ACC112 (cell line): ENCODE measurements around the gene IL12RB2.
"Not testable (repeated sequence)": the region's sequence is repeated elsewhere in the genome, so short reads cannot be mapped to it uniquely, and the experiment has no call there.

Source experiments
- H2AFZ ChIP-seq: fragments of 200-600 bp; sonication (generic); one replicate; pipeline ENCODE4 v1.6.0; 2017; ENCODE audit warnings: antibody characterized with exemption, low read length; ENCODE audit not compliant: unreplicated experiment
- H3K27ac ChIP-seq: fragments of 200-600 bp; sonication (generic); 2 replicates; pipeline ENCODE4 v1.5.1; 2014; ENCODE audit warnings: low read depth, mild to moderate bottlenecking, antibody characterized with exemption, low read length, moderate library complexity
- H3K27me3 ChIP-seq: fragments of 200-600 bp; sonication (generic); 2 replicates; pipeline ENCODE4 v1.6.1; 2014; ENCODE audit warnings: mild to moderate bottlenecking, antibody characterized with exemption, low read length, moderate library complexity, mixed read lengths; ENCODE audit not compliant: insufficient read depth
- H3K36me3 ChIP-seq: fragments of 200-600 bp; sonication (generic); 2 replicates; pipeline ENCODE4 v1.6.1; 2016; ENCODE audit warnings: mild to moderate bottlenecking, antibody characterized with exemption, low read length, moderate library complexity, mixed read lengths; ENCODE audit not compliant: insufficient read depth
- H3K4me1 ChIP-seq: fragments of 200-600 bp; sonication (generic); one replicate; pipeline ENCODE4 v1.6.1; 2016; ENCODE audit warnings: low read length, mixed read lengths; ENCODE audit not compliant: insufficient read depth, unreplicated experiment, control insufficient read depth
- H3K4me3 ChIP-seq: fragments of 200-600 bp; sonication (generic); 2 replicates; pipeline ENCODE4 v1.5.1; 2014; ENCODE audit warnings: mild to moderate bottlenecking, low read depth, low read length
- H3K79me2 ChIP-seq: fragments of 200-600 bp; sonication (generic); one replicate; pipeline ENCODE4 v1.6.0; 2016; ENCODE audit warnings: low read length; ENCODE audit not compliant: control insufficient read depth, unreplicated experiment, insufficient read depth

IL12RB2 gene

DNA sequence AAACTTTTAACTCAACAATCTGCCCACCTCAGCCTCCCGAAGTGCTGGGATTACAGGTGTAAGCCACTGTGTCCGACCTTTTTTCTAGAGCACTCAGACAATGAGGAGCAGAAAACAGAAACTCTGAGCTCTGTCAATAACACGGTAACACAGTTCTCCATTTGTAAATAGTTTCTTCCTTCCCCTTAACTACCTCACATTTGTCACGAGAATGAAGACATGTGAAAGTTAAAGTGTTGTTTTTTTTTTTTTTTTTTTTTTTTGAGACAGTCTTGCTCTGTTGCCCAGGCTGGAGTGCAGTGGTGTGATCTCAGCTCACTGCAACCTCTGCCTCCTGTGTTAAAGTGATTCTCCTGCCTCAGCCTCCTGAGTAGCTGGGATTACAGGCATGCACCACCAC lies 110.1 kb downstream of the IL12RB2 start:
- H3K4me3 ChIP-seq, H2AFZ ChIP-seq, H3K27ac ChIP-seq, H3K4me1 ChIP-seq, H3K27me3 ChIP-seq: not testable (repeated sequence)
- peaks cover 79% of the 10 kb centered on the region for H3K79me2 ChIP-seq
- peaks cover 41% of the 10 kb centered on the region for H3K36me3 ChIP-seq

DNA sequence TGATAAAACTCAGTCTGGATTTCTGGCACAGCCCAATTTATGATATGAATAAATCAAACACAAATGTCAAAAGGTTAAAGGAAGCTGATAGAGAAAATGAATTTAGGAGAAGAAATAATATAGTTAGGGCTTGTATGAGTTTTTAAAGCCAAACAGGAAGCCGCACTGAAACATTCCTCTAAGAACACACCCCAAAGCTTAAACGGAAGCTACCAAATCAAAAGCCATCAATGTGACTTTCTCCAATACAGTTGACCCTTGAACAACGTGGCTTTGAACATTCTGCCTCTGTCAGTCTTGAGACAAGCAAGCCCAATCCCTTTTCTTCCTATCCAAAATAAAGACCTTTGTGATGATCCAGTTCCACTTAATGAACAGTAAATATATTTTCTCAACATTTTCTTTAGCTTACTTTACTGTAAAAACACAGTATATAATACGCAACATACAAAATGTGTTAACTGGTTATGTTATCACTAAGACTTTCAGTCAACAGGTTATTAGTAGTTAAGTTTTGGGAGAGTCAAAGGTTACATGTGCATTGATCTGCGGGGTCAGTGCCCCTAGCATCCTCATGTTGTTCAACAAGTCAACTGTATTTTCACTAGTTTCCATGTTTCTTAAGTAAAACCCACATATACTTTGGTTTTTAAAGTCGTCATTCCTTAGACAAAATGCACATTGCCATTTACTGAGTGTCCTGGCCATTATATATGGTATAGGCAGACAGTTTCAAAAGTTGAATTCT lies 111.3 kb downstream of the IL12RB2 start:
- H3K79me2 ChIP-seq, result peaks cover 90% of the 10 kb centered on the region

DNA sequence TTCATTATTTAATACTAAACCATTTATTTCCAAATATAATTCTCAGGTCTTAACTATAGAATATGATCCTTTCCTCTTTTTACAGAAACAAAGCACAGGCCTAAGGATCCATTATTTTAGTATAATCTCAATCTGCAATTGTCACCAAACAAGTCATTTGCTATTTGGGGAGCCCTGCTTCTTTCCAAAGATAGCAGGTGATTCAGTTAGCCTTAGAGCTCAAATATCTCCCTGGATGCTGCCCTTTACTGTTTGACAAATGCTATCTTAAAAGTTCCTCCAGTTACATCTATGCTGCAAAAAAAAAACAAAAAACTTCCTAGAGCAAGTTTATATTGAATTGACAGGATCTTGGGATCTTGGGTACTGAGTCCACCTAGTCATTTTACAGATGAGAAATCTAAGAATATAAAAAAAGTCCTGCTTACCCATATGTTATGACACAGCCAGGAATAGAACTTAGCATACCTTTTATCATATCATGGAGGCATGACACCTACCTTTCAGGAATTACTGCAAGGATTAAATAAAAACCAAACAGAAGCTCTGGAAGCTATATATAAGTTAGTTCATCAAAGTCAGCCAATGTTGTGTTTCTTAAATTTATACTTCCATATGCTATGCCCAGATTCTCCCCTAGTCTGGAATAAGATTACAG lies 113.3 kb downstream of the IL12RB2 start:
- no peak overlapping the region for H3K27ac ChIP-seq
- no peak overlapping the region for H3K4me3 ChIP-seq
- peaks cover 9% of the 10 kb centered on the region for H3K4me1 ChIP-seq
- peaks cover 91% of the 10 kb centered on the region for H3K79me2 ChIP-seq
- no peak overlapping the region for H2AFZ ChIP-seq
- no peaks in the 10 kb centered on the region for H3K27me3 ChIP-seq
- H3K36me3 ChIP-seq, result peaks cover 43% of the 10 kb centered on the region

More for the DNA sequence above, 111.3 kb downstream of the IL12RB2 start:
- no peak overlapping the region for H3K27ac ChIP-seq
- H3K27me3 ChIP-seq, result no peaks in the 10 kb centered on the region
- H3K4me1 ChIP-seq, result no peaks in the 10 kb centered on the region
- H3K4me3 ChIP-seq, result no peak overlapping the region
- peaks cover 43% of the 10 kb centered on the region for H3K36me3 ChIP-seq
- H2AFZ ChIP-seq, result no peak overlapping the region

DNA sequence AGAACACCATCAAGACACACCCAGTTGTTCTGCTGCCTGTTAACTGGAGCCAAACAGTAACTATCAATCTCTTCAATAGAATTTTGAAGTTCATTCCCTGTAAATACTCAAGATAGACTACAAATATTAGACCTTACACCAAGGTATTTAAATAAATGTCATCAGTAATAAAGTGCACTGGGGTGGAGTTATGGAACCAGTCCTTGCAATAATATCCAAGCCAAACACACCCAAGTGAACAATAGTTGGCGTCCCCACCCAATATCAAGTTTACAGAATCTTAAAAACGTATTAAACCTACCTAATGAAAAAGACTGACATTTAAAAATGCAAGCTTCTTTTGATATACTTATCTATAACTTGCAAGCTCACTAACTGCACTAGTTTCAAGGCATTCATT lies 119.8 kb downstream of the IL12RB2 start:
- H3K4me1 ChIP-seq, result peaks cover 31% of the 10 kb centered on the region
- peaks cover 50% of the 10 kb centered on the region for H3K36me3 ChIP-seq
- no peak overlapping the region for H2AFZ ChIP-seq
- no peak overlapping the region for H3K27ac ChIP-seq
- no peaks in the 10 kb centered on the region for H3K27me3 ChIP-seq
- peaks cover 76% of the 10 kb centered on the region for H3K79me2 ChIP-seq
- peak overlapping the region; percentile 97 for H3K4me3 ChIP-seq

DNA sequence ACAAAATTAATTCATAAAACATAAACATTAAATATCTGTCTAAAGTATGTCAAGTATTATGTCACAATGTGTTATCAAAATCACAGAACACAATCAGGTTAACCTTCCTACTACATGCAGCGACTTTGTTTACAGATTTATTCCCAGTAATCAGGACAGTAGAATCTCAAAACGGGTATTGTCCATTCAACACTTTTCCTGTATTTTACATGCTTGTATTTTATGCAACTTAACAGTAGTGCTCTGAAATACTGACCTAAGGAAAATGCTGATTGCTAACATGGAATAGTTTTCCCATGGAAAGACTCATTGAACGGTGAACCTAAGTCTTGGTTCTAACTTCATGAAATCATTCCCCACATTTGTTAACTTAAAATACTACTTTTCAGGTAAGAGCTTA lies 120.3 kb downstream of the IL12RB2 start:
- H3K4me1 ChIP-seq, result peaks cover 33% of the 10 kb centered on the region
- H3K4me3 ChIP-seq, result peak overlapping the region; percentile 97
- H3K36me3 ChIP-seq, result peaks cover 50% of the 10 kb centered on the region
- H2AFZ ChIP-seq, result no peak overlapping the region
- no peak overlapping the region for H3K27ac ChIP-seq
- peaks cover 72% of the 10 kb centered on the region for H3K79me2 ChIP-seq
- no peaks in the 10 kb centered on the region for H3K27me3 ChIP-seq

DNA sequence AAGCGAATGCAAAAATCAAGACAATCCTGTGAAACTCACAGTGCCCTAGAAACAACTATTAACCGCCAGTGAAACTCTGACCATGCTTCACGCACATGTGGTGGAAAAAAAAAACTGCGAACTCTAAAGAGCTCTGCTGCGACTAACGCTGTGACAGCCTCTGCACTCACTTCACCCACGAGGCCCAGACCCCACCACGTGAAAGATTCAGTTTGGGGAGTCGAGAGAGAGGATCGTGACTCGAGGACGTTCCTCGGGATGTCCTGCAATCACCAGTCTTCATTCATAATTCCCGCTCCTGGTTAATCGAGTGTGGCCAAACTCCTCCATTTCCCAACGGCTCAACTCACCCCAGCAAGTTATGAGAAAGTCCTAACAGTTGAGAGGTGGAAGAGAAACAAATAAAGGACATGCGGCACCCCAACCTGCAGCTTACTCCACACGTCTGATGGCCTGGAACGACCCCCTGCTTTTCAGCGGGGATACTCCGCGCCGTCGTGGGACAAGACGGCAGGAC lies 121.4 kb downstream of the IL12RB2 start:
- peaks cover 43% of the 10 kb centered on the region for H3K36me3 ChIP-seq
- H3K4me3 ChIP-seq, result peak overlapping the region; percentile 97
- peaks cover 62% of the 10 kb centered on the region for H3K79me2 ChIP-seq

DNA sequence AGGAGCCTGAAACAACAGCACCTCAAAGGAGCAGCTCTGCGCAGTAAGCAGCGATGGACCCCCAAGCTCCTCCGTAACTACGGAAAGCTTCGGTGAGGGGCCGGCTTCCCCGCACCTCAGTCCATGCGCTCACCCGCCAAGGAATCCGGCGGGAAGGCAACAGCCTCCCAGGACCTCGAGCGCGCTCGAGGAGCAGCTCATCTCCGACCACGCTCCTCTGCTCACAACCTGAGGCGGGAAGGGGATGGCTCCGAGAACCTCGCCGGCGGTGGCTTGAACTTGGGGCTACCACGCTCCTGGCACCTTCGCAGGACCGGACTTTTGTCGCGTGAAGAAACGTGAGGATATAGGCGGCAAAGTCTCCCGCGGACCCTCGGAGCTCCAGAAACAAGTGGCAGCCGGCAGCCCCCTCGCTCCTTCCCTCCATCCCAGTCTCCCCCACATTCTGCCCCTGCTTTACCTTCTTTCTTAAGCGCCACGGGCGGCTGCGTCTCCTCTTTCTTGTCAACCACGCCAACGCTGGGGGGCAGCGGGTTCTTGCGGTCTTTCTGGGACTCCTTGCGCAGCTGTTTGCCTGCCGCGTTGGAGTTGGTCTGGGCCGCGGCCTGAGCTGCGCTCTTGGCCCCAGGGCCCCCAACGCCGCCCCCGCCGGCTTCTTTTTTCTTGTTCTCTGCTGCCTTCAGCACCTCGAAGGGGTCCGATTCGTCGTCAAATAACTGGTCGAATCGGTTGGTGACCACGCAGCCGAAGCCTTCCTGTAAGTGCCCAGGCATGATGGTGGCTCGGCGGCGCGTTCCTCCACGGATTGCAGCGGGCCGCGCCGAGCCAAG lies 122.1 kb downstream of the IL12RB2 start:
- Histone ChIP-seq H3K79me2 (peaks cover 55% of the 10 kb centered on the region), H3K36me3 (peaks cover 37% of the 10 kb centered on the region), H3K27ac (peak overlapping the region; percentile 42), H3K4me1 (peaks cover 40% of the 10 kb centered on the region), H3K4me3 (peak overlapping the region; percentile 97), H2AFZ (no peak overlapping the region), H3K27me3 (no peaks in the 10 kb centered on the region)

More for the DNA sequence above, 121.4 kb downstream of the IL12RB2 start:
- Histone ChIP-seq H3K27ac (peak overlapping the region; percentile 42; the same call in 1 of the 2 replicates), H3K27me3 (no peaks in the 10 kb centered on the region), H2AFZ (no peak overlapping the region), H3K4me1 (peaks cover 40% of the 10 kb centered on the region)

DNA sequence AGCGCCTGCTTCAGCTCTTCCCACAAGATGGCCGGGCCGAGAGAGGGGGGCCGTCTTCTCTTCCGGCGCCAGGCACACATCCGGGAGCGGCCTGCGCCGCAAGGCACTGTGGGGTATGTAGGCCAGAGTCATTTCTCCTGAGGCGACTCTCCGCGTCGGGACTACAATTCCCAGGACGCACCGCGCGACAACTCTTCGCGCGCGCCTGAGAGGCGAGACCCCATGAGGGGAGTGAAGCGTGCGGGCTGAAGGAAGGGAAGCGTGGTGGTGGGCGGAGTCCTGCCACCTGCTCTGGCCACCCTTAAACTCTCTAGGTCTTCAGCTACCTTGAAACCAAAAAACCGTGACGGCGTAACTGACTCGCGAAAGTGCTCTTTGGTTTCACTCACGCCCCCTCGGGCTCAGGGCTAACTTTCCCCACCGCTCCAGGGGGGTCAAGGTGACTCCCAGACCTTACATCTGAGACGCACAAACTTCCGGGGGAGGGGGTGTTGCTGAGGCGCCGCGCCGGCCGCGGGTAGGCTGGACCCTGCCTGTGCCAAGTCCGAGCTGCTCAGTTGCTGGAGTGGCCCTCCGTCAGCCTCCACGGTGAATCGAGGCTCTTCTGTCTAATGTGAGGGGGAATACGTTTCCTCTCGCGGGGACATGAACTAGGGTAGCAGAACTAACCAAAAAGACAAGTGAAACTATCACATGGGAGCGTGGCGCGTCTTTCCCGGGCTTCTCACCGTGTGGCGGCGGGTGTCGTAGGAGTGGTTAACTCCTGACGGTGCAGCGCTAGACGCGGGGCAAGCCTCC lies 122.9 kb downstream of the IL12RB2 start, which contains the start of gene SERBP1:
SERBP1 (minus strand) TSS at position 45 of the 798 bp plus-strand sequence. CDS start 102 bp downstream, outside the sequence.
- H3K79me2 ChIP-seq, result peaks cover 47% of the 10 kb centered on the region
- H3K4me3 ChIP-seq, result peak within 1 kb of the TSS; percentile 97

DNA sequence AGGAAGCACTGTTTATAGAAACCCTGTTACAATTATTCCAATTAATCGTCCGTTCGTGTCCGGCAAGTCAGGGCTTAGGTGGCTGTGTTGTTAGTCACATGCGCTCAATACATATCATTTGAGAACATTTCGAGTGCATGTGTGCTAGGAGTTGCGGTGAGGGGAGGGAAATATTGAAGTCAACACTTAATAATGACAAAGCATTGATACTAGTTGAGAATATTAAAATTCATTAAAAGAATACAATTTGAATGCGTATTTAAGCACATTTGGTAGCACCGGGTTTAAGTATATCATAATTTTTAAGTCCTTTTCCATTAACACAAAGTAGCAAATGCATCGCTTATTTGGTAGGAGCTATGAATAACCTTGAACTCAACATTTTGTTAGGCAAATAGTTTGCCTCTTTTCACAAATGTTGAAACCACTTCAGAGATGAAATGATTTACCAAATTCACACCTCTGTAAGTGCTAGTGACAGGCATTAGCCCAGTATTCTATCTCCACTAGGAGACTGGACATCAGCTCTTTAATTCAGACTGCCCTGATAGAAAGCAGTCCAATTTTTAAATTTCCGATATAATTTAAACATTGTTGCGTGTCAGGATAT lies 123.6 kb downstream of the IL12RB2 start:
- Histone ChIP-seq H3K79me2 (peaks cover 40% of the 10 kb centered on the region), H2AFZ (peak overlapping the region; percentile 92), H3K36me3 (peaks cover 25% of the 10 kb centered on the region; the same call in 1 of the 2 replicates), H3K27ac (peak overlapping the region; percentile 49), H3K4me1 (peaks cover 29% of the 10 kb centered on the region), H3K4me3 (peak overlapping the region; percentile 97), H3K27me3 (no peaks in the 10 kb centered on the region)

More for the DNA sequence above, 122.9 kb downstream of the IL12RB2 start, which contains the start of gene SERBP1:
- H3K27ac ChIP-seq, result peak within 1 kb of the TSS; percentile 49
- H3K4me1 ChIP-seq, result peaks cover 35% of the 10 kb centered on the region
- no peaks in the 10 kb centered on the region for H3K27me3 ChIP-seq
- H2AFZ ChIP-seq, result peak within 1 kb of the TSS; percentile 92
- peaks cover 31% of the 10 kb centered on the region for H3K36me3 ChIP-seq
